VCaP (cell line): ENCODE data around the gene FHIT.

ENCODE experiments used
- H3K27ac ChIP-seq: fragments of 450-650 bp; 2 replicates; pipeline ENCODE4 v1.5.1; 2017
- CTCF ChIP-seq: fragments of 450-650 bp; conservative IDR thresholded peaks from 2 replicates; pipeline ENCODE4 v1.5.1; 2017; ENCODE audit warnings: mild to moderate bottlenecking, moderate library complexity

Gene FHIT

GRCh38 chr3:60413551-60413950, 837.7 kb downstream of the FHIT start:
- TF ChIP-seq CTCF: no peak
- H3K27ac ChIP-seq: no peak overlapping the region

GRCh38 chr3:60403866-60404265, 847.4 kb downstream of the FHIT start:
- H3K27ac ChIP-seq: no peak overlapping the region
- TF ChIP-seq CTCF: no peak

GRCh38 chr3:60402931-60403330, 848.3 kb downstream of the FHIT start:
- no peak overlapping the region for H3K27ac ChIP-seq
- TF ChIP-seq CTCF: no peak

GRCh38 chr3:60399861-60400845, 851.1 kb downstream of the FHIT start:
- H3K27ac ChIP-seq: no peak overlapping the region
- no peak for TF ChIP-seq CTCF

- TF ChIP-seq CTCF: no peak
- H3K27ac ChIP-seq: no peak overlapping the region
Measured at GRCh38 chr3:60399292-60399691, 852.0 kb downstream of the FHIT start.

- no peak overlapping the region for H3K27ac ChIP-seq
- no peak for TF ChIP-seq CTCF
Measured at GRCh38 chr3:60395173-60395762, 856.0 kb downstream of the FHIT start.

GRCh38 chr3:60393946-60394345, 857.3 kb downstream of the FHIT start:
- TF ChIP-seq CTCF: no peak
- no peak overlapping the region for H3K27ac ChIP-seq
